ENCODE data around the gene MS4A4A. TPM values are rescaled to one million over a fixed set of nuclear protein-coding genes. Genes with fewer than 3 reads are reported as not detected.

MS4A4A gene
- total and polyA plus RNA-seq, 2 of the 13 experiments (the other 11 are each of a cell fraction or from before 2014, with no cell fraction given): not detected

- DNase-seq (ENCODE audit: low spot score) (no peak), ATAC-seq (no peak), FAIRE-seq (no peak)
- POLR2A ChIA-PET: no interaction called here
- Histone ChIP-seq H3K4me1 (ENCODE audit: insufficient read depth, low read length) (no peaks in the 10 kb centered on the region), H3K36me3 (replicated peaks in 1 of 2; ENCODE audit: control insufficient read depth in 1 of 2, insufficient read depth in 2 of 2, low read length in 2 of 2) (no peaks in the 10 kb centered on the region), H3K27ac (ENCODE audit: extremely low read length, insufficient read depth, low read length) (no peak overlapping the region), H3K27me3 (ENCODE audit: control insufficient read depth in 1 of 2, insufficient read depth in 2 of 2, low read length in 2 of 2) (peaks cover 0 to 6% of the 10 kb centered on the region in 2 experiments; a peak in 1 of 5 replicates), H2AFZ (ENCODE audit: low read length) (no peak overlapping the region), H4K20me1 (ENCODE audit: insufficient read depth, low read length) (no peaks in the 10 kb centered on the region), H3K4me2 (ENCODE audit: low read depth, low read length) (no peak overlapping the region), H3K9ac (ENCODE audit: insufficient read depth, low read depth, low read length) (no peak overlapping the region), H3K4me3 (replicated peaks in 1 of 3; ENCODE audit: insufficient read depth in 1 of 3, low read depth in 2 of 3, low read length in 3 of 3) (no peak overlapping the region), H3K79me2 (ENCODE audit: insufficient read depth, low read length) (no peaks in the 10 kb centered on the region), H3K9me3 (ENCODE audit: low read length) (no peaks in the 10 kb centered on the region)
- intact Hi-C loops (cut with micrococcal nuclease; ENCODE audit: unreplicated experiment): loop anchor here (5.0 kb wide), 1 partner anchor 80 kb away; no protein-coding TSS in a partner anchor
- TF ChIP-seq HNF1B (CRISPR knock-in tag; IDR thresholded peaks at IDR 0.05) (no peak), NR2F2 (IDR thresholded peaks at IDR 0.05; ENCODE audit: borderline replicate concordance, low read depth) (no peak), NFYC (CRISPR knock-in tag; IDR thresholded peaks at IDR 0.05) (no peak), CEBPB (IDR thresholded peaks at IDR 0.05; ENCODE audit: borderline replicate concordance, low read depth, low read length) (peak; percentile 57; the same call in 1 of the 2 replicates)
- CTCF ChIA-PET (ENCODE audit: low intra/inter-chr PET ratio, low total read pairs): no interaction called here
- WGBS (ENCODE audit: low lambda C conversion rate): 5% methylated on average over 2 of the region's 2 CpGs
- in situ Hi-C loops (cut with HindIII; ENCODE audit: extremely low pct_ligation_motif_present, low pct_unique_long_range_greater_than_20kb): loop anchor here (25.0 kb wide), 1 partner anchor 140 kb away; the partner anchor contains the start of gene MS4A12
- BruUV-seq (replicated peaks): no TSS peak
These were observed 66.8 kb downstream of the MS4A4A start for GRCh38 chr11:60347084-60347797.

GRCh38 chr11:60348116-60348515 is 67.7 kb downstream of the MS4A4A start:
- ATAC-seq (no peak), DNase-seq (ENCODE audit: low spot score) (no peak), FAIRE-seq (no peak)
- POLR2A ChIA-PET: no interaction called here
- no peaks in the 10 kb centered on the region for H4K20me1 ChIP-seq (ENCODE audit: insufficient read depth, low read length)
- no peak for TF ChIP-seq ZNF710 (CRISPR knock-in tag; IDR thresholded peaks at IDR 0.05; ENCODE audit: borderline replicate concordance)
- H3K27me3 ChIP-seq (ENCODE audit: control insufficient read depth in 1 of 2, insufficient read depth in 2 of 2, low read length in 2 of 2): peaks cover 0 to 6% of the 10 kb centered on the region in 2 experiments; a peak in 1 of 5 replicates
- intact Hi-C loops (cut with micrococcal nuclease; ENCODE audit: unreplicated experiment) (loop anchor here (5.0 kb wide), 1 partner anchor 81 kb away; no protein-coding TSS in a partner anchor), in situ Hi-C loops (cut with HindIII; ENCODE audit: extremely low pct_ligation_motif_present, low pct_unique_long_range_greater_than_20kb) (loop anchor here (25.0 kb wide), 1 partner anchor 139 kb away; the partner anchor contains the start of gene MS4A12)
- no peaks in the 10 kb centered on the region for H3K79me2 ChIP-seq (ENCODE audit: insufficient read depth, low read length)
- no peak overlapping the region for H3K4me3 ChIP-seq (replicated peaks in 1 of 3; ENCODE audit: insufficient read depth in 1 of 3, low read depth in 2 of 3, low read length in 3 of 3)
- H3K36me3 ChIP-seq (replicated peaks in 1 of 2; ENCODE audit: control insufficient read depth in 1 of 2, insufficient read depth in 2 of 2, low read length in 2 of 2): no peaks in the 10 kb centered on the region
- no peak overlapping the region for H3K4me2 ChIP-seq (ENCODE audit: low read depth, low read length)
- no peaks in the 10 kb centered on the region for H3K9me3 ChIP-seq (ENCODE audit: low read length)
- 19% methylated on average over 2 of the region's 2 CpGs for WGBS (ENCODE audit: low lambda C conversion rate)
- H3K27ac ChIP-seq (ENCODE audit: extremely low read length, insufficient read depth, low read length): no peak overlapping the region
- BruUV-seq (replicated peaks): no TSS peak
- no peak overlapping the region for H2AFZ ChIP-seq (ENCODE audit: low read length)
- no peaks in the 10 kb centered on the region for H3K4me1 ChIP-seq (ENCODE audit: insufficient read depth, low read length)
- CTCF ChIA-PET (ENCODE audit: low intra/inter-chr PET ratio, low total read pairs): no interaction called here
- no peak overlapping the region for H3K9ac ChIP-seq (ENCODE audit: insufficient read depth, low read depth, low read length)

All from HepG2 (cell line).